GM19397 (cell line): ENCODE data around the gene DTX3.
"Not testable (repeated sequence)": the region's sequence is repeated elsewhere in the genome, so short reads cannot be mapped to it uniquely, and the experiment has no call there.

ENCODE experiments used
- ATAC-seq: cut with Tn5 transposase; IDR thresholded peaks from one replicate; pipeline ENCODE4 v1.9.1; 2021; ENCODE audit warnings: mild to moderate bottlenecking, moderate library complexity; ENCODE audit not compliant: unreplicated experiment

Gene DTX3

DNA sequence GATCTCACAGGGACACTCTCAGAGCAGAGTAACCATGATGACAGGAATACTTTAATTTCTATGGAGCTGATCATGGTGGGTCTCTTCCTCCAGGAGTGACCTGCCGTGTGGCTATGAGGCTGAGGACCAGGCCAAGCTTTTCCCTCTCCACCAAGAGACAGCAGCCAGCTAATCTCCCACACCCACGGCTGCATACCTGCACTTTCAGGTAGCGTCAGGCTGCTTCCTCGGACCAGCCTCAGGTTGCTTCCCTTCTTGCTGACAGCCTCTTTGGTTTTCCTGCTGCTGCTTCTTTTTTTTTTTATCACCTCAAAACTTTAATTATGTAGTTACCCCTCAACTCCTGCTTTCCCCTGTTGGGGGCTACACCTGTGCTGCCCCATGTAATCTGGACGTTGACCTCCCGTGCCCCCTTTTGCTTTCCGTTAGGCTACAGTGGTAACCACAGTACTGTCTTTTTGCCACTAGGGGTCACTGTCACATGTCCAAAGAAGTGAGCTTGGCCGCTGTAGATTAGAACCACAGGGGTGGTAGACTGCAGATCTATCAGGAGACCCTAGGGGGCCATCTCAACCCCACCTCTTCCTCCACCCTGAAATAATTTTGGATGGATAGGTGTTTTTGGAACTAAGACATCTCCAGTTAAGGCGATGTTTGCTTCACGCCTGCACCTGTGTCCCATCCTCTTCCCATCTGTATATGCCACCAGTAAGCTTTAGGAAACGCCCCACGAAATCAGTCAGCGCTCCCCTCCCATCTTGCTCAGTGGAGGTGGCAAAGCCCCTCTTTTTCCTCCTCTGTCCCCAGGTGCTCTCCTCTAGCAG, 21.4 kb upstream of the DTX3 start:
- peak; percentile 89 for ATAC-seq

DNA sequence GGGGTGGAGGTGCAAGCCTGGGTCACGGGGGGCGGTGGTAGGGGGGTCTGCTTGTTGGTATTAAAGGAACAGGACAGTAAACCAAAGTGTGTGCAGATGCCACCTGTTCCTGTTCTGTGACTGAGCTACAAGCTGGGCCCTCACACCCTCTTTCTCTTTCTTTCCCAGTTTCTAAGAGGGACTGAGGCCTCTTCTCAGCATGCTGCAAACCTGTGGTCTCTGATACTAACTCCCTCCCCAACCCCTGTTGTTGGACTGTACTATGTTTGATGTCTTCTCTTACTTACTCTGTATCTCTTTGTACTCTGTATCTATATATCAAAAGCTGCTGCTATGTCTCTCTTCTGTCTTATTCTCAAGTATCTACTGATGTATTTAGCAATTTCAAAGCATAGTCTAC, 20.6 kb upstream of the DTX3 start:
- ATAC-seq = no peak

DNA sequence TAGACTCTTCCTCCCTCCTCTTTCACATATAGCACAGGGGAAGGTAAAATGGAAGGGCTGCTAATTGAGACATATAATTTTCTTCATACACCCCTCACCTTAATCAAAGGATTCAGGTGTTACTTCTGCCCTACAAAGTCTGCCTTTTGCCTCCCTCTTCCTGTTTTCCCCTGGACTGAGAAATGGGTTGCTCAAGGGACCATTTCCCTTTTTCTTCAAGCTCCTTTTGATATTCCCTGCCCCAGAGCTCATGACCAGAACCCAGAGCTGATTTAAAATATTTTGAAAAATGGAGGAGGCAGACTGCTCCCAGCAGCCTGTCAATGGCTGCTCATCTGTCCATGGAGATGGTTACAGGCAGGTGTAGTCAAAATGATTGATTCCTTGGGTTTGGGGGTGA, 19.9 kb upstream of the DTX3 start:
- ATAC-seq = no peak

DNA sequence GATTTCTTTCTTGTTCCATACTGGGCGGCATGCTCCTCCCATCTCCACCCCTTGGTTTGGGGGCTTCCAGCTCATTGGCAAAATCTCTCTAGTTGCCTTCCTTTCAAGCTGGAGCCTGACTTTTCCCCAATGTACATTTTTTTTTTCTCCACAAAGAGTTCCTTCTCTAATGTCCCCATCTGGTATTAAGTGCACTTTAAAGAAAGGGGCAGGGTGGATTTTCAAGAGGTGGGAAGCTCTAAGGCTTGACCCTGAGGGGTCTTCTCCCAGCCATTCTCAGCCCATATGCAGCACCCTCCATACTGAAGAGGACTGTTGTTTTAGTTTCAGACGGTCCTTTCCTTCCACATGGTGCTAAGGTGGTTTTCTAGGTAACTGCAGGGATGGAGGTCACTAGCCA, 19.5 kb upstream of the DTX3 start:
- no peak for ATAC-seq

DNA sequence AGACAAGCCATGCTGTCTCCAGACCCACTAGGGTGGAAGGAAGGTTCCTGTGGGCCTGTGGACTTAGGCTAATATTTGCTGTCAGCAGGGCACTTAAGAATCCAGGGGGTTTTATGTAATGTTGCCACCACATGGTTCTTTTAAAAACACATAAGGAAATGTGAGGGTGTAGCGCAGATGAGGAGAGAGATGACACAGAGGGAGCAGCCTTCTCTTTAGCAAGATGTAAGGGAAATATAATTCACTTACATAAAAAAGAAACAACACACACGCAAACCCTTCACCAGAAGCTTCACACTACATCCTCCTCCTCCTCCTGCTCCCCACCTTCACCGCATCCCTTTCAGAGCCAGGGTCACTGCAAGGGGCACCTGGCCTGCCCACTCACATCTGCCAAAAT, 18.5 kb upstream of the DTX3 start:
- ATAC-seq = no peak

DNA sequence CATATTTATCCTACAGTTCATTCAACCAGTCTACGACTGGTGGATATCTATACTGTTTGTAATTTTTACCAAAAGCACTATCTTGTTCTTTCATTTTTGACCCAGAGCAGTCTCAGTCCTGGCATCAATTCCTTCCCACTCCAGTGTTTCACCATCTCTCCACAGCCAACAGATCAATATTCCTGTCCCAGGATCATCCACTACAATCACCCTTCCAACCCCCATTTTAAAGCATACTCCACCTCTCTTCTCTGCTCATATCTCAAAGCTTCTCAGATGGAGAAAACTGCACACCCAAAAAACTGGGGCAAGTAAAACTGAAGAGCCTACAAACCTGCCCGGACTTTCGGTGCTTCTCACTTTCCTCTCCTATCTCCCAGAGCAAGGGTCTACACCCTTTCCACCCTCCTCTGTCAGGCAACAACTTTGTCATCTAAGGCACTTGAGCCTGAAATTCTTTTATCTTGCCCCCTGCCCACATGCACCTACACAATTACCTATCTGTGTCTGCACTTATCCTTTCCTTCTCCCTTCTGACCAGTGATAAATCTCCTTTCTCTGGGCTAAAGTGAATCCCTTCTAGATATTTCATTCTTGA, 17.7 kb upstream of the DTX3 start:
- no peak for ATAC-seq

DNA sequence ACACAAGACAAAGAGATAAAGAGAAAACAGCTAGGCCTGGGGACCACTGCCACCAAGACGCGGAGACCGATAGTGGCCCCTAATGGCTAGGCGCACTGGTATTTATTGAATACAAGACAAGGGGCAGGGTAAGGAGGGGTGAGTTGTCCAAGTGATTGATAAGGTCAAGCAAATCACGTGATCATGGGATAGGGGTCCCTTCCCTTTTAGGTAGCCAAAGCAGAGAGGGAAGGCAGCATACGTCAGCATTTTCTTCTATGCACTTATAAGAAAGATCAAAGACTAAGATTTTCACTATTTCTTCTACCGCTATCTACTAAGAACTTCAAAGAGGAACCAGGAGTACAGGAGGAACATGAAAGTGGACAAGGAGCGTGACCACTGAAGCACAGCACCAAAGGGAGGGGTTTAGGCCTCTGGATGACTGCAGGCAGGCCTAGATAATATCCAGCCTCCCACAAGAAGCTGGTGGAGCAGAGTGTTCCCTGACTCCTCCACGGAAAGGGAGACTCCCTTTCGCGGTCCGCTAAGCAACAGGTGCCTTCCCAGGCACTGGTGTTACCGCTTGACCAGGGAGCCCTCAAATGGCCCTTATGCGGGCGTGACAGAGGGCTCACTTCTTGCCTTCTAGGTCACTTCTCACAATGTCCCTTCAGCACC, 15.5 kb upstream of the DTX3 start:
- not testable (repeated sequence) for ATAC-seq

DNA sequence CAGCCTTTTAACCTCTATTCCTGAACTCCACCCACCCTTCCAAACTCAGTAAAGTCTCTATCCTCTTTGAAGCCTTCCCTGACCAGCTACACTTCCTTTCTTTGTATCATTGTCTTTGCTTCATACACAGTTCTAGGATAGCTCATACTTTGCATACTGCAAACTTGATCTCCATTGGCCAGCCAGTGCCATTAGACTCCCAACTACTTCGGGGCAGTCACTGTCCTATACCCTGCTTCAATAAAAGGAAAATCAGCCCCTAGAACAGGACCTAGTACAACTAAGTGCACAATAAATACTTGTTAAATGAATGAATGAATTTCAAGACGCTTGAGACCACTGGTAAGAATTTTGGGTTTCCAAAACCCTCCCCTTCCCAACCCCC, 14.2 kb upstream of the DTX3 start:
- no peak for ATAC-seq

DNA sequence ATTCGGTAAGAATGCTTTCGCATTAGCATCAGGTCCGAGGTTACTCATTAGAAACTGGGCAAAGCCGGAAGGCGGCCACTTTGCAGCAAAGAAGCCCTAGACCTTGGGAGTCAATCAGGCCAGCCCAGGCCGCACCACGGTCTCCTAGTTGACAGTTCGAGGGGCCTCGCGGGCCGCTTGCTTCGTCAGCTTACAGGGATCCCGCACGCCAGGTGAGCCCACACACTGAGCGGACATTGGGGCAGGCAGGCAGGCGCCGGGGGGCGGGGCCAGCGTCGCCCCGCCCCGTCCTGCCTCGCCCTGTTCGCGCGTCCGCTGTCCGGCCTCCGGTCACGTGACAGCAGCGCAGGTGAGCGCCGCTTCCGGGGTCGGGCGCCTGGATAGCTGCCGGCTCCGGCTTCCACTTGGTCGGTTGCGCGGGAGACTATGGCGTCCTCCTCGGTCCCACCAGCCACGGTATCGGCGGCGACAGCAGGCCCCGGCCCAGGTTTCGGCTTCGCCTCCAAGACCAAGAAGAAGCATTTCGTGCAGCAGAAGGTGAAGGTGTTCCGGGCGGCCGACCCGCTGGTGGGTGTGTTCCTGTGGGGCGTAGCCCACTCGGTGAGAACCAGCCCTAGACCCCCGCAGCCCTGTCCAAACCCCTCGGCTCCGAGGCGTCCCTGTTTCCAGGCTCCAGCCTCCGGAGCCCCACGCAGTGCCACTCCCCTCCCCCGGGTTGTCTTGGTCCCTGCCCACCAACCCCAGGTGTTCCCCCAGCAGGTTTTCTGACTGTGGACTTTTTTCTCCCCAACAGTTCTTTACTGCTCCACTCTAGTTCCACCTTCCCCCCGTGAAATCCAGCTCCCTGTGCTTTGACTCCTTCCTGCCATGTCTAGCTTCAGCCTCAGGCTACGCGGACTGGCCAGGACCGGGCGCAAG, 13.5 kb upstream of the DTX3 start, which contains the start of gene PIP4K2C:
TSS of gene PIP4K2C (plus strand) at position 329 of the 918 bp plus-strand sequence. CDS start at position 427, 98 bp downstream.
- peak; percentile 97 for ATAC-seq

DNA sequence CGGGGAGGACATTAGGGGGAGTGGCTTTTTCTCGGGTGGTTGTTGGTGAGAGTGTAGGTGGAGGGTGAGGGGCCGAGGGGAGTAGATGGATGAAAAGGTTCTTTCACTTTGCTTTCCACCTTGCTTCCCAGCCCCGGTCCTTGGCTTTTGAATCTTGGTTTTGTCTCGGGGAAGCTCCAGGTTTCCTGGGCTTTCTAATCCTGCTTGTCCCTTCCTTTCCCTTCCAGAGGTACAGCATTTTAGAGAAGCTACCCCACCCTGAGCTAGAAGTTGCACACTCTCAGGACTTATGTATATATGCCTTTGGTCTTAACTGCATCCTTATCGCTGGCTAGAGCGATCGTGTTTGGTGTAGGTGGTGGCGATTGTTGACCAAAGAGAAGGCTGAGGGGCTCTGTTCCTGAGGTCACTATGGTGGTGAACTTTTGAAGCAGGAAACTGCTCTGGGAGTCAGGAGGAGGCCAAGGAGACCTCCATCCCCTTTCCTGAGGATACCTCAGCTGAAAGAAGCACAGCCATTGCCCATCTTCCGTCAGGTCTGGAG, 12.8 kb upstream of the DTX3 start:
- ATAC-seq = no peak

DNA sequence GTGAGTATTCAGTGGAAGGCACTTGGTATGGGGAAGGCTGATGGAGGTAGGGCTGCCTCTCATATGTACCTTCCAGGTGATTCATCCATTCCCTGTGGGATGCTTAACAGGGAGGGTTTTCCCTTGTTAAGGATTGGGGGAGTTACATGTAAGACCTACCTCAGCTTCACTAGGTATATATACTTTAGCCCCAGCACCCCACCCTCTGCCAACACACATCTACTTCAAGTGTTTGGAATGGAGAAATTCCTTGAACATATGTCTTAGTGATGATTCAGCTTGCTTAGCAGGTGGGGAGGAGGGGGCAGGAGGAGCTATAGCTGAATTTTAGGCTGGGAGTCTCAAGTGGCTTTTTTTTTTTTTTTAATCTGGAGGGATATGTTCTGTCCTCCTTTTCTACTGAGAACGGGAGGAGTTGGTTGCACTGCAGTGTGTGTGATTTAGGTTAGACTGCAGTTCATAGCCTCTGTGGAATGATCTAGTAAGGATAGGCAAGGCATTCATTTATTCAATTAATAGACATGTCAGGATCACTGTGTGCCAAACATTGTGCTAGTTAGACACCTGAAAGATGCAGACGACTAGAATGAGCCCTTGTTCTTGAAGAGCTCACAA, 12.0 kb upstream of the DTX3 start:
- no peak for ATAC-seq

DNA sequence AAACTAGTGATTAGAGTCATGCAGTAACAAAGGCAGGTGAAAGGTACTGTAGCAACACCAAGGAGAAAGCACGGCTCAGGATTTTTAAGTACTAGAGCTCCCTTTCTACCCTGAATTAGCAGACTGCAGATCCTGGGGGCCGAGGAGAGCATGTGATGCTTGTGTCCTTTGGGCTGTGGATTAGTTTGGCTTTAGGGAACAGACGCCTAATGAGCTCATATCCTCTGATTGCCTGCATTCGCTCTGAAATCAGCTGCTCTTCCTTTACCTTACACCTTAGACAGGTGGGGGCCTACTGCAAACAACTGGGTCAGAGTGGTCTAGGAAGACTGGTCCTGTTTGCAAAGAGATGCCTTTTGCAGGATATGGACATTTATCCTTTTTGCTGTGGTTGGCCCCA, 11.4 kb upstream of the DTX3 start:
- ATAC-seq = no peak

DNA sequence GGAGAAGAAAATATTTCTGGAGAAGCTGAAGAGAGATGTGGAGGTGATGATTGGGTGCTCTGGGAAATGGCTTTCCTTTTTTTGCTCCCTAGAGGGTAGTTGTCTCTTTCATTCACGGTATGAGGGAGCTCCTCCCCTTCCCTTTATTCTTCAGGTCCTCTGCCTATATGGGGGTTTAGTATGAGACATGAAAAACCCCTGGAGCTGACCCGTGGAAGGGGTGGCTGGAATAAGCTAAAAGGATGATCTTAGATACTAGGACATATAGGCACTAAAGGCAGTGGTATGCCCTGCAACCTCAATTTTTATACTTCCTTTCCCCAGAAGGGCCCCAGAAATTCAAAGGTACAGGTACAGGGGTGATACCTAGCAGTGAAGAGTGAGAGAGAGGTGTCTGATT, 4.2 kb upstream of the DTX3 start:
- ATAC-seq = no peak

DNA sequence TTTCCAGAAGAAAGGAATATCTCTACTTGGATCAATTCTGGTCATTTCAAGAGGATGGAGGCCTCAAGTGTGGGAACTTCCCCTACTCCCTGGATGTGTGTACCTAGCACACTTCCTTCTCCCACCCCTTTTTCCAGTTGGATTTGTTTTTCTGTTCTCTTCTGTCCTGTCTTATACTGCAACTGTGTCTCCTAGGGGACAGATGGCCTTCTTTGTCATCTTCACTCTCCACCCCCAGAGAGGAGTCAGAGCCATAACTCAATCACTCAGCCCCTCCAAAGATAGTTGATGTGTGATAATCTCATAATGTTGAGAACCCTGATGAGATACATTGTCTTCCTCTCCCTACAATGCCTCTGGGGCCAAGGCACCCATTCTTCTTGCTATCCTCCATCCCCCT, 2.1 kb upstream of the DTX3 start:
- ATAC-seq = no peak

DNA sequence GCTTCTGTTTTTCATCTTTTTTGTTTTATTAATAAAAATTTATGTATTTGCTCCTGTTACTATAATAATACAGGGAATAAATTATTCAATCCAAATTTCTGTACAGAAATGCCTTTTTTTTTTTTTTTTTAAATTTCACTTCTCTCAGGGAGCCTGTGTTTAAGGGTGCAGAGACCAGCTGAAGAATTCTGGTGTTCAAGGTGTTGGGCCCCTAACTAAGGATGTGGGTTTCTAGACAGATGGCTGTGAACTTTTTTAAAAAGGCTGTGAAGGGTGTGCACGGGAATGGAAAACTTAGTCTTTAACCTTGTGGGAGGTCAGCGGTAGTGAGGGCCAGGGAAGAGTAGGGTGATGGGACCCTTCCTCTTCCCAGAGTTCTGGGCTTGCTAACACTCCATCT, 1.3 kb upstream of the DTX3 start:
- ATAC-seq = no peak

DNA sequence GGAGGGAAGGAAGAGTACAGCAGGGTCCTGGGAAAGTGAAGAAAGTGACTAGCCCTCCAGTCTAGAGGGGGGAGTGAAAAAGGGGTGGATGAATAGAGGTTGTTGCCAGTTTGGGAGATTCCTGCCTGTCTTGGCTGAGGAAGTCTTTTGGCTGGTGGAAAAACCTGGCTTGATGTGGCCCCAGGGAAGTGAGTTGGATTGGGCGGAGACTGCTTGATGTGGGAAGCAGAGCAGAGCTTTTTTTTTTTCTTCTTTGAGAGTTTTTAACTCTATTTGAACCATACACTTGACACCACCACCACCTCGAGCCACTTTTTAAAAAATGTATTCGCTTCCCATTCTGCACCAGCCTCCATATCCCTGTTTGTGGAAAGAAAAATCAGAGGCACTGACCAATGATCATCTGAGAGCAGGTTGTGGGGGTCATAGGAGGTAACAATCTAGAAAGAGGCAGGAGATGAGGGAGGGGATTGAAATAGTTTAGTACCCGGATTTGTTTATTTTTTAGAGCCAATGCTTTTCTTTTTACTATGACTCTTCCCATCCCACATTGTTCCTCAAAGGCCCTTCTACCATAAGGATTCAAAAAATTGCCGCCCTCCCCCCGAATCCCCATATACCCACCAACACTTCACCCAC, 690 bp upstream of the DTX3 start:
- ATAC-seq = no peak

DNA sequence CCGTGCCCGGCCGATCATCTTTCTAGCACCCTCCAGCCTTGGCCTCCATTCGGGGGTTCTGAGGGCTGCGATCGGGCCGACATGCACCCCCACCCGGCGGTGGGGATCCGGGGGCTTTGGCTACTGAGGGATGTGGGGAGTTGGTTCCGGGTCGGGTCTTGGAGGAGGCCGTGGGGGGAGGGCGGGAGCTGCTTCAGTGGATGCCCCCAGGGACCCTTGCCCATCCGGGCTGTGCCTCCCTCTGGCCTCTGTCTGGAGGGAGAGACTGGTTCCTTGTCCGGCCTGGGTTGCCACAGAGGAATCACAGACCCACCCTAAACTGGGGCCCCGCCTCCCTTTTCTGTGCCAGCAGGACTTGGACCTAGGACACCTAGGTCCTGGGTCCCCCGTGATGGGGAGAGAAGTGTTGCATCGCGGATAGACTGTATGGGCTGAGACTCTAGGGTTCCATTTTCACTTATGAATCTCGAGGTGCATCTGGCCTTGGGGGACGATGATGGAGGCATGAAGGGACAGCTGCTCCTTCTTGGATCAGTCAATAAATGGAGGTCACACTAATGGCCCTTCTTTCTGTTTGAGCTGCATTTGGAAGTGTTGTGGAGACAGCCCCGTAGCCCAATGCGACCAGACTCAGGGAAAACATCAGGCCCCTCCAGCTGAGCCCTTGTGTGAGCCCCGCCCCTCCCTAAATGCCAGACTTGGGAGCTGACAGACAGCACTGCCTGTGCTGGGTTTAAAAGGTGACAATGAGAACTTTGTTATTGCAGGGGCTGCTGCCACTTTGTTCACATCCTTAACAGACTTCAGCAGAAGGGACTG, 577 bp downstream of the DTX3 start:
- ATAC-seq = peak; percentile 22

DNA sequence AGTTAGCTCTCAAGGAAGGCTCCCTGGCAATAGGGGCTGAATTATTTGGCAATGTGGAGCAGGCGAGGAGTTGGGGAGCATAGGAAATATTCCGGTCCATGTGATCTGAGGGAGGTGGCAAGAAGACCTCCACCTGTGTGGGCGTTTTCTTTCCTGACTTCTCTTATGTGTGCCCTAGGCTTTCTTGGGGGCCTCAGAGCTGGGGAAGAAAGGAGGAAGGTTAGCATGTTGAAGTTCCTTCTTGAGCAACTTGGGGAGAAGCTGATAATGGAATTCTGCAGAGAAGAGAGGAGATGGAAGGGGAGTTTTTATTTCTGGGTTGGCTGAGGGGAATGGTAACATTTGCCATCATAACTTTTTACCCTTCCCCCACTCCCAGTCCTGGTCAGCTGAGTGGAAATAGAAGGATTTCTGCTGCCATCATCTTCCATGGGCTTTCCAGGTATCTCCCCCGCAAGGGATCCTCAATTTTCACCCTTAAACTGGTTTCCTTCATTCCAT, 1.2 kb downstream of the DTX3 start:
- ATAC-seq = no peak

DNA sequence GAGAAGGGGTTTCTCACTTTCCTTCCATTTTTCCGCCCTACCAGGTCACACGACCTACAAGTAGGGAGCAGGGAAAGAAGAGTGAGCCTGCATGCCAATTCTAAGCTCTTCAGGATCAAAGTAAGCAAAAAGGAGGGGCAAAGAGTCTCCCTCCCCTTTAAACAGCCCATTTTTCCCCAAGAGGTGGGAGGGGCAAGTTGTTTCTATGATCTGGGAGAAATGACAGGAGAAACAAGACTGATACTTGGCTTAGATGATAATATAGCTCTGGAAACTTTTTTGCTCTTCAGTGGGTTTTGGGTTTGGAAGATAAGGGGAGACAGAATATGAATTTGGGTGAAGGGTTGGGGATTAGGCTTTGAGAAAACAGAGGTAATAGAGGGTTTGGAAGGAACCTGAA, 1.8 kb downstream of the DTX3 start:
- ATAC-seq = no peak
